Bronchial epithelial cell (primary cell): ENCODE results near the gene KLF17. TPM values are rescaled to one million over a fixed set of nuclear protein-coding genes. Genes with fewer than 3 reads are reported as not detected.
A peak's percentile ranks its signal among the peaks of the same experiment; 100 is the strongest.

Experiments used
- DNase-seq: peaks from one replicate; pipeline ENCODE4 v3.0.0-alpha.2; 2010; ENCODE audit warnings: low read depth
- FAIRE-seq: peaks from 2 replicates; lab custom pipeline; 2011; peaks lifted over from hg19 to GRCh38; lab: Jason Lieb, UNC
- H3K27me3 ChIP-seq: 2 replicates; pipeline ENCODE4 v1.5.1; 2011; ENCODE audit warnings: low read length; ENCODE audit not compliant: control insufficient read depth, insufficient read depth
- H3K36me3 ChIP-seq: 2 replicates; pipeline ENCODE4 v1.5.1; 2011; ENCODE audit warnings: low read length; ENCODE audit not compliant: control insufficient read depth, insufficient read depth
- H3K4me3 ChIP-seq: 2 replicates; pipeline ENCODE4 v1.5.1; 2011; ENCODE audit warnings: mild to moderate bottlenecking, low read depth, low read length, control low read depth
- total RNA-seq: library from RNA; depleted of rRNA; stranded (reverse); fragments of >200 nt; gene quantifications from 2 replicates; pipeline ENCODE4 v1.2.1, GENCODE V29; 2014
- TF ChIP-seq, protein P1 (sequence below): IDR thresholded peaks from 2 replicates; pipeline ENCODE4 v1.5.1; 2011; ENCODE audit warnings: mild to moderate bottlenecking, moderate library complexity, low read length, control low read depth, inconsistent platforms; ENCODE audit not compliant: insufficient read depth, severe bottlenecking

Gene KLF17
- total RNA-seq, 1 donor from 2014 or later, result not detected

DNA sequence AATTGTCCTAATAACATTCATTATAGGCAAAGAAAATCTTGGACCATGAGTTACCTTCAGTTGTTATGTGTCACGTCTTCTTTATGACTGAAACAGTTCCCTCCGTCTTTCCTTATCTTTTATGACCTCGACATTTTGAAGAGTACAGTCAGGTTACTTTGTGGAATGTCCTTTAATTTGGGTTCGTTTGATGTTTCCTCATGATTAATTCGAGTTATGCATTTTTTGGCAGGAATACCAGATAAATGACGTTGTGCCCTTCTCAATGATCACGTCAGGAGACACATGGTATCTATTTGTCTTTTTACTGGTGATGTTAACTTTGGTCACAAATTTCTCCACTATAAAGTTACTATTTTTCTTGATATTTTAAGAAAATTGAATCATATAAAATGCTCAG, 17.3 kb upstream of the KLF17 start:
- no peak for DNase-seq
- TF ChIP-seq, protein P1, sequence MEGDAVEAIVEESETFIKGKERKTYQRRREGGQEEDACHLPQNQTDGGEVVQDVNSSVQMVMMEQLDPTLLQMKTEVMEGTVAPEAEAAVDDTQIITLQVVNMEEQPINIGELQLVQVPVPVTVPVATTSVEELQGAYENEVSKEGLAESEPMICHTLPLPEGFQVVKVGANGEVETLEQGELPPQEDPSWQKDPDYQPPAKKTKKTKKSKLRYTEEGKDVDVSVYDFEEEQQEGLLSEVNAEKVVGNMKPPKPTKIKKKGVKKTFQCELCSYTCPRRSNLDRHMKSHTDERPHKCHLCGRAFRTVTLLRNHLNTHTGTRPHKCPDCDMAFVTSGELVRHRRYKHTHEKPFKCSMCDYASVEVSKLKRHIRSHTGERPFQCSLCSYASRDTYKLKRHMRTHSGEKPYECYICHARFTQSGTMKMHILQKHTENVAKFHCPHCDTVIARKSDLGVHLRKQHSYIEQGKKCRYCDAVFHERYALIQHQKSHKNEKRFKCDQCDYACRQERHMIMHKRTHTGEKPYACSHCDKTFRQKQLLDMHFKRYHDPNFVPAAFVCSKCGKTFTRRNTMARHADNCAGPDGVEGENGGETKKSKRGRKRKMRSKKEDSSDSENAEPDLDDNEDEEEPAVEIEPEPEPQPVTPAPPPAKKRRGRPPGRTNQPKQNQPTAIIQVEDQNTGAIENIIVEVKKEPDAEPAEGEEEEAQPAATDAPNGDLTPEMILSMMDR, result no peak
- Histone ChIP-seq H3K36me3 (no peaks in the 10 kb centered on the region), H3K4me3 (no peak overlapping the region), H3K27me3 (peaks cover 5% of the 10 kb centered on the region)
- no peak for FAIRE-seq

GRCh38 chr1:44103270-44104131, 15.1 kb upstream of the KLF17 start:
- Histone ChIP-seq H3K36me3 (no peaks in the 10 kb centered on the region), H3K4me3 (no peak overlapping the region), H3K27me3 (peaks cover 5% of the 10 kb centered on the region)
- TF ChIP-seq, protein P1, result peak; percentile 54
- FAIRE-seq, result no peak
- peak; percentile 13 for DNase-seq

DNA sequence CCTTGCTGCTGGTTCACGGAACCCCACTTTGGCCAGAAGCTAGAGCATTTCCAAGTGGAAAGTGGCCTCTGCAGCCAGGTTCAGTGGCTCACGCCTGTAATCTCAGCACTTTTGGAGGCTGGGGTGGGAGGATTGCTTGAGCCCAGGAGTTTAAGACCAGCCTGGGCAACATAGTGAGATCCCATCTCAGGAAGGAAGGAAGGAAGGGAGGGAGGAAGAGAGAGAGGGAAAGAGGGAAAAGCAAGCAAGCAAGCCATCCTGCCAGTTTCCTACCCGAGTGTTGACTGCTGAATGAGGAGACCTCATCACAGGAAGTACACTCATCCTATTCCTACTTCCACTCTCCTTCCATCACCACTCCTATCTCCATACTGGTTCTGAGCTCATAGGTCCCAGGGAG, 12.8 kb upstream of the KLF17 start:
- H3K4me3 ChIP-seq, result no peak overlapping the region
- peak; percentile 47 for FAIRE-seq
- TF ChIP-seq, protein P1, result no peak
- no peaks in the 10 kb centered on the region for H3K36me3 ChIP-seq
- no peak for DNase-seq
- peaks cover 5% of the 10 kb centered on the region for H3K27me3 ChIP-seq

GRCh38 chr1:44108241-44108640, 10.4 kb upstream of the KLF17 start:
- FAIRE-seq (no peak), DNase-seq (no peak)
- Histone ChIP-seq H3K4me3 (no peak overlapping the region), H3K27me3 (peaks cover 3% of the 10 kb centered on the region), H3K36me3 (no peaks in the 10 kb centered on the region)
- TF ChIP-seq, protein P1, result no peak

GRCh38 chr1:44108971-44109370, 9.7 kb upstream of the KLF17 start:
- no peak overlapping the region for H3K4me3 ChIP-seq
- no peaks in the 10 kb centered on the region for H3K36me3 ChIP-seq
- DNase-seq, result no peak
- no peak for FAIRE-seq
- TF ChIP-seq, protein P1, result no peak
- H3K27me3 ChIP-seq, result peaks cover 3% of the 10 kb centered on the region
